Rectal smooth muscle tissue (tissue), 1 donor: ENCODE data around the gene THRB.
A peak's percentile ranks its signal among the peaks of the same experiment; 100 is the strongest.

Experiments used
- H3K27ac ChIP-seq: one replicate; pipeline ENCODE4 v1.7.0; 2013; ENCODE audit warnings: low read depth, low read length, inconsistent platforms
- H3K27me3 ChIP-seq: one replicate; pipeline ENCODE4 v1.7.0; 2013; ENCODE audit warnings: low read length; ENCODE audit not compliant: control insufficient read depth, insufficient read depth
- H3K36me3 ChIP-seq: one replicate; pipeline ENCODE4 v1.7.0; 2013; ENCODE audit warnings: low read length; ENCODE audit not compliant: control insufficient read depth, insufficient read depth
- H3K4me1 ChIP-seq: one replicate; pipeline ENCODE4 v1.7.0; 2013; ENCODE audit warnings: low read length; ENCODE audit not compliant: control insufficient read depth, insufficient read depth
- H3K4me3 ChIP-seq: one replicate; pipeline ENCODE4 v1.7.0; 2013; ENCODE audit warnings: low read length
- H3K9ac ChIP-seq: one replicate; pipeline ENCODE4 v1.7.0; 2013; ENCODE audit warnings: low read length

Gene THRB

GRCh38 chr3:24451461-24452099 is 43.1 kb downstream of the THRB start:
- Histone ChIP-seq H3K4me3 (no peak overlapping the region), H3K27me3 (no peaks in the 10 kb centered on the region), H3K36me3 (no peaks in the 10 kb centered on the region), H3K27ac (no peak overlapping the region), H3K9ac (no peak overlapping the region), H3K4me1 (peaks cover 3% of the 10 kb centered on the region)

DNA sequence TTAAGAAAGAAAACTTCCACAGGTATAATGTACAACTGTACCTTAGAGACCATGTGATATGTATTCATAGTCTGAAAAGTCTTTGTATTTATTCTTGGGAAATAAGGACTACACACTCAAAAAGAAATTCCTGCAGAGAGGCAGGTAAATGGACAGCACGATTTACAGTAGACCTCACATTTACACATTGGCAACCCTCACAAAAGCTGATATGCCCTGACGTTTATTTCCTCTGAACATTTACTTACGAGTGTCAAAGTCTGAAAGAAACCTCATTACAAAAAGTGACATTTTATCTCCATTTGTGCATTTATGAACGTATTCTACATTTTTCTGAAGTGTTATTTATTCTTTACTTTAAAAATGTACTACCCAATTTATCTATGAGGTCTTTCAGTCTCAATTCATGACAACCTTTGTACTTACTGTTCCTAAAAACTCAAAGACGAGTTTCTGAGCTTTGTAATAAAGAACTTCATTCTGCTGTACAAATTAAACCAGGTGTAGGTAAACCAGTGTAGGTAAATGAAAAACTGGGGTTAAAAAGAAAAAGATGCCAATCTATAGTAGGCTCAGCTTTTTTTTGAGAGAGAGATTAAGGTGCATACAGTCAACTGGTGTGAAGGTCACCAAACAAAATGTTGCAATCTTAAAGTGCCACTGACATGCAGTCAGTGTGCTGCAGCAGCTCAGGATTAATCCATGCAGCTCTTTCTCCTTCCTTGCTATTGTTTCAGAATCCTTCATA is 44.3 kb downstream of the THRB start:
- H3K4me1 ChIP-seq: peaks cover 3% of the 10 kb centered on the region
- H3K4me3 ChIP-seq: peak overlapping the region; percentile 15
- no peaks in the 10 kb centered on the region for H3K36me3 ChIP-seq
- H3K9ac ChIP-seq: no peak overlapping the region
- H3K27ac ChIP-seq: no peak overlapping the region
- no peaks in the 10 kb centered on the region for H3K27me3 ChIP-seq

GRCh38 chr3:24447836-24448235 is 46.8 kb downstream of the THRB start:
- no peaks in the 10 kb centered on the region for H3K27me3 ChIP-seq
- H3K9ac ChIP-seq: no peak overlapping the region
- no peak overlapping the region for H3K4me3 ChIP-seq
- no peak overlapping the region for H3K27ac ChIP-seq
- no peaks in the 10 kb centered on the region for H3K4me1 ChIP-seq
- H3K36me3 ChIP-seq: no peaks in the 10 kb centered on the region

GRCh38 chr3:24446032-24446431 is 48.6 kb downstream of the THRB start:
- H3K4me3 ChIP-seq: no peak overlapping the region
- H3K27ac ChIP-seq: no peak overlapping the region
- H3K9ac ChIP-seq: no peak overlapping the region
- H3K27me3 ChIP-seq: no peaks in the 10 kb centered on the region
- no peaks in the 10 kb centered on the region for H3K36me3 ChIP-seq
- H3K4me1 ChIP-seq: no peaks in the 10 kb centered on the region

DNA sequence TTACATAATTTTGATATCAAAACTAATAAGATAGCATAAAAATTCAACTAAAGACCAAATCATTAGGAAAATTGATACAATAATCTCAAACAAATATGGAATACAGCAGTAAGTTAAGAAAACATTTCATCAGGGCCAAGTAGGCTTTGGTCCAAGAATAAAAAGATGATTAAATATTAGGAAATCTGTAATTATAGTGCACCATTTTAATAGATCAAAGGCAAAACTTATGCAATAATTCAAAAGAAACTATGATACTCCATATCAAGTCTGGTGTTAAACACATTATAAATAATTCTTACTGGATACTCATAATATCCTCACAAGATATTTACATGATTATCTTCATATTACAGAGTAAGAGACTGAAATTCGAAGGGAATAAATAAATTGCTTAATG is 51.2 kb downstream of the THRB start:
- H3K27ac ChIP-seq: no peak overlapping the region

GRCh38 chr3:24440760-24441464 is 53.7 kb downstream of the THRB start:
- no peak overlapping the region for H3K4me3 ChIP-seq
- H3K36me3 ChIP-seq: no peaks in the 10 kb centered on the region
- H3K27me3 ChIP-seq: no peaks in the 10 kb centered on the region
- no peaks in the 10 kb centered on the region for H3K4me1 ChIP-seq
- H3K27ac ChIP-seq: no peak overlapping the region
- H3K9ac ChIP-seq: no peak overlapping the region

More for the DNA sequence above, 51.2 kb downstream of the THRB start:
- Histone ChIP-seq H3K9ac (no peak overlapping the region), H3K27me3 (no peaks in the 10 kb centered on the region), H3K4me1 (no peaks in the 10 kb centered on the region), H3K4me3 (no peak overlapping the region), H3K36me3 (no peaks in the 10 kb centered on the region)

- Histone ChIP-seq H3K36me3 (no peaks in the 10 kb centered on the region), H3K4me3 (no peak overlapping the region), H3K9ac (no peak overlapping the region), H3K27ac (no peak overlapping the region), H3K4me1 (no peaks in the 10 kb centered on the region), H3K27me3 (no peaks in the 10 kb centered on the region)
Measured at GRCh38 chr3:24439021-24439420, 55.6 kb downstream of the THRB start.

GRCh38 chr3:24437326-24437725 is 57.3 kb downstream of the THRB start:
- no peaks in the 10 kb centered on the region for H3K27me3 ChIP-seq
- H3K4me1 ChIP-seq: no peaks in the 10 kb centered on the region
- no peak overlapping the region for H3K27ac ChIP-seq

DNA sequence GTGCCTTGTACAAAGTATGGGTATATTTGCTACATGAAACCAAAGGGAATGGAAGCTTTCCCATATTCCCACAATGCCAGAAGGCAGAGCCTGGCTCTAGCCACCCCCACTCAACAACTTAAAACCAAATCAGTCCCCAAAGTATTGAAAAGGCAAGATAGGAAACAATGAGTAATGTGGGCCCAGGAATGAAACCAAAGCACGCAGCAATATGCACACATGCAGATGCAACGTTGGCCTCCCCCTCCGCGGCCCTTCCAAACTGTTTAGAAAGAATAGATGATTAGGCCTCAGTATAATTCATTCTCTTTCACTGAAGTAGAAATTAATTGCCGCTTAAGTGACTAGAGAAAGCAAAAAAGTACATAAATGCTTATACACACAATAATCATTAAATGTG is 59.1 kb downstream of the THRB start:
- Histone ChIP-seq H3K27me3 (no peaks in the 10 kb centered on the region), H3K4me1 (no peaks in the 10 kb centered on the region), H3K36me3 (no peaks in the 10 kb centered on the region), H3K9ac (no peak overlapping the region), H3K27ac (no peak overlapping the region), H3K4me3 (no peak overlapping the region)

More at GRCh38 chr3:24437326-24437725, 57.3 kb downstream of the THRB start:
- Histone ChIP-seq H3K9ac (no peak overlapping the region), H3K4me3 (no peak overlapping the region), H3K36me3 (no peaks in the 10 kb centered on the region)

- no peaks in the 10 kb centered on the region for H3K36me3 ChIP-seq
- H3K9ac ChIP-seq: no peak overlapping the region
- no peaks in the 10 kb centered on the region for H3K27me3 ChIP-seq
- no peak overlapping the region for H3K27ac ChIP-seq
- no peak overlapping the region for H3K4me3 ChIP-seq
- H3K4me1 ChIP-seq: no peaks in the 10 kb centered on the region
Measured at GRCh38 chr3:24434651-24435050, 60.0 kb downstream of the THRB start.

- Histone ChIP-seq H3K27me3 (no peaks in the 10 kb centered on the region), H3K4me1 (no peaks in the 10 kb centered on the region), H3K27ac (no peak overlapping the region), H3K9ac (no peak overlapping the region), H3K4me3 (no peak overlapping the region), H3K36me3 (no peaks in the 10 kb centered on the region)
Measured at GRCh38 chr3:24433838-24434591, 60.6 kb downstream of the THRB start.

- Histone ChIP-seq H3K36me3 (no peaks in the 10 kb centered on the region), H3K27me3 (no peaks in the 10 kb centered on the region), H3K27ac (no peak overlapping the region), H3K4me3 (no peak overlapping the region), H3K4me1 (no peaks in the 10 kb centered on the region), H3K9ac (no peak overlapping the region)
Measured at GRCh38 chr3:24432989-24433388, 61.7 kb downstream of the THRB start.
